WERI-Rb-1 (cell line): Measurements from ENCODE around the gene UXT.

Experiments used
- DNase-seq: peaks from one replicate; pipeline ENCODE4 v3.0.0-alpha.2; 2020
- H3K27ac ChIP-seq: fragments of 250-450 bp; sonication (Bioruptor Pico); 2 replicates; pipeline ENCODE4 v1.5.1; 2020; ENCODE audit warnings: mild to moderate bottlenecking, moderate library complexity
- H3K27me3 ChIP-seq: fragments of 250-450 bp; sonication (Bioruptor Pico); 2 replicates; pipeline ENCODE4 v1.5.1; 2021; ENCODE audit warnings: mild to moderate bottlenecking, low read depth, moderate library complexity; ENCODE audit not compliant: insufficient read depth, severe bottlenecking
- H3K36me3 ChIP-seq: fragments of 250-450 bp; sonication (Bioruptor Pico); 2 replicates; pipeline ENCODE4 v1.5.1; 2020; ENCODE audit warnings: mild to moderate bottlenecking, moderate library complexity
- H3K4me3 ChIP-seq: 2 replicates; pipeline ENCODE4 v1.5.1; 2011; ENCODE audit warnings: low read depth, mild to moderate bottlenecking, control low read depth, low read length
- H3K9me3 ChIP-seq: fragments of 250-450 bp; sonication (Bioruptor Pico); 2 replicates; pipeline ENCODE4 v1.5.1; 2021; ENCODE audit warnings: mild to moderate bottlenecking, moderate library complexity; ENCODE audit not compliant: severe bottlenecking
- TF ChIP-seq, protein P1 (sequence below): IDR thresholded peaks from 2 replicates; pipeline ENCODE4 v1.5.1; 2011; ENCODE audit warnings: low read depth, mild to moderate bottlenecking, control low read depth, inconsistent platforms, low read length

UXT gene

DNA sequence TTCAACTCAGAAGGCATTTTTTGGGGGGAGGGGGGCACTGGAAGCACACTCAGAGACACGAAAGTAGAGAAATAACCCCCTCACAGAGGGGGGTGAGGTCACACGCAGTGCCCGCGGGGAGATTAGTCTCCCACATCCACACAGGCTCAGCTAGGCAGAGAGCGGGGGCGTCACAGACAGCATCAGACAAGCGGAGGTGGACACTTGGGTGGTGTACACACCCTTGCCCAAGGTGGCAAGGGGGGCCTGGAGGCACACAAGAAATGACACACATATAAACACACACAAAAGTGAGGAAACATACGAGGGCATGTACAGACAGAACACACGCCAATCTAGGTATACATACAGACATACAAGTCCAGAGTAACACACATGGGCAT is 38.7 kb downstream of the UXT start:
- H3K27ac ChIP-seq: no peak overlapping the region
- DNase-seq: no peak
- H3K36me3 ChIP-seq: no peaks in the 10 kb centered on the region
- TF ChIP-seq, protein P1, sequence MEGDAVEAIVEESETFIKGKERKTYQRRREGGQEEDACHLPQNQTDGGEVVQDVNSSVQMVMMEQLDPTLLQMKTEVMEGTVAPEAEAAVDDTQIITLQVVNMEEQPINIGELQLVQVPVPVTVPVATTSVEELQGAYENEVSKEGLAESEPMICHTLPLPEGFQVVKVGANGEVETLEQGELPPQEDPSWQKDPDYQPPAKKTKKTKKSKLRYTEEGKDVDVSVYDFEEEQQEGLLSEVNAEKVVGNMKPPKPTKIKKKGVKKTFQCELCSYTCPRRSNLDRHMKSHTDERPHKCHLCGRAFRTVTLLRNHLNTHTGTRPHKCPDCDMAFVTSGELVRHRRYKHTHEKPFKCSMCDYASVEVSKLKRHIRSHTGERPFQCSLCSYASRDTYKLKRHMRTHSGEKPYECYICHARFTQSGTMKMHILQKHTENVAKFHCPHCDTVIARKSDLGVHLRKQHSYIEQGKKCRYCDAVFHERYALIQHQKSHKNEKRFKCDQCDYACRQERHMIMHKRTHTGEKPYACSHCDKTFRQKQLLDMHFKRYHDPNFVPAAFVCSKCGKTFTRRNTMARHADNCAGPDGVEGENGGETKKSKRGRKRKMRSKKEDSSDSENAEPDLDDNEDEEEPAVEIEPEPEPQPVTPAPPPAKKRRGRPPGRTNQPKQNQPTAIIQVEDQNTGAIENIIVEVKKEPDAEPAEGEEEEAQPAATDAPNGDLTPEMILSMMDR: no peak
- no peaks in the 10 kb centered on the region for H3K9me3 ChIP-seq
- no peak overlapping the region for H3K4me3 ChIP-seq
- H3K27me3 ChIP-seq: peaks cover 19% of the 10 kb centered on the region

DNA sequence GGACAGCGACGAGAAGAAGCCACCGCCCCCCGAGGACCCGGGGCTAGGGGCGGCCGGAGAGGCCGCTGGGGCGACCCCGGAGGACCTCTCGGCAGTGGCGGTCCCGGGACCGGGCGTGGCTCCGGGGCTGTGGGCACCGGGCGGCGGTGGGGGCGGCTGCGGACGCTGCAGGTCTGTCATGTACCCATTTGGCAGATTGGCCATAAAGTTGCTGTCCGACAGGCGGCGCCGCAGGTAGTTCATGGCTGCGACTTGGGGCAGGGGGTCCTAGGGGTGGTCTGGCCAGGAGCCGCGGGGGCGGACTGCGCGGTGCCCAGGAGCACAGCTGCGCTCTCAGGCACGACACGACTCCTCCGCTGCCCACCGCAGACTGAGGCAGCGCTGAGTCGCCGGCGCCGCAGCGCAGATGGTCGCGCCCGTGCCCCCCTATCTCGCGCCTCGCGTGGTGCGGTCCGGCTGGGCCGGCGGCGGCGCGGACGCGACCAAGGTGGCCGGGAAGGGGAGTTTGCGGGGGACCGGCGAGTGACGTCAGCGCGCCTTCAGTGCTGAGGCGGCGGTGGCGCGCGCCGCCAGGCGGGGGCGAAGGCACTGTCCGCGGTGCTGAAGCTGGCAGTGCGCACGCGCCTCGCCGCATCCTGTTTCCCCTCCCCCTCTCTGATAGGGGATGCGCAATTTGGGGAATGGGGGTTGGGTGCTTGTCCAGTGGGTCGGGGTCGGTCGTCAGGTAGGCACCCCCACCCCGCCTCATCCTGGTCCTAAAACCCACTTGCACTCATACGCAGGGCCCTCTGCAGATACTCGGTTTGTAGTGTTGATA is 39.3 kb downstream of the UXT start, which contains the start of gene SYN1:
Gene SYN1 (minus strand): TSS at position 372 of the 817 bp plus-strand sequence. CDS start 129 bp downstream, at position 243.
- Histone ChIP-seq H3K4me3 (peak within 1 kb of the TSS; percentile 26), H3K36me3 (no peaks in the 10 kb centered on the region), H3K9me3 (no peaks in the 10 kb centered on the region), H3K27ac (no peak within 1 kb of the TSS), H3K27me3 (peaks cover 13% of the 10 kb centered on the region)
- peak; percentile 78 for DNase-seq
- TF ChIP-seq, protein P1: peak; percentile 50

DNA sequence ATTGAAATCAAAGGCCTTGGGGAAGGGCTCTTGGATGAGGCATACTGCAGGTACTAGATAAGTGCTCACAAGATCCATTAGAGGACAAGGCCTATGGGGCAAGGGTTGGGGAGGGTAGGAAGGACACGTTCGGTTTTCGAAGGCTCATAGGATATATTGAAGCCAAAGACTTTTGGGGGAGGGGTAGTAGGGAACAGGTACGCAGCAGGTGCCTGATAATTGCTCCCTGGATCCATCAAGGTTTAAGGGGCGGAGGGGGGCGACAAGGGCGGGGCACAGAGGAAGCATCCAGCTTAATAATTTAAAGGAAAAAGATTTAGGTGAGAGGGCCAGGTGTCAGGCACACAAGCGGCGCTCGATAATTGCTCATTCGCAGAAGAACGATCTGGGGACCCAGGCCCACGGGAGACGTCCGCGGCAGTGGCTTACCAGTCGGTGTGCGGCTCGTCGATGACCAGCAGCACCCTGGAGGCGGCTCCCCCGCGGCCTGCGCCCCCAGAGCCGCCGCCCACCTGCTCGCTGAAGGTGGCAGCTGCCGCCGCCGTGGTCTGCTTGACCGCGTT is 40.0 kb downstream of the UXT start:
- no peaks in the 10 kb centered on the region for H3K36me3 ChIP-seq
- peaks cover 10% of the 10 kb centered on the region for H3K27me3 ChIP-seq
- peak overlapping the region; percentile 26 for H3K4me3 ChIP-seq
- TF ChIP-seq, protein P1: no peak
- DNase-seq: no peak
- no peaks in the 10 kb centered on the region for H3K9me3 ChIP-seq
- H3K27ac ChIP-seq: no peak overlapping the region

DNA sequence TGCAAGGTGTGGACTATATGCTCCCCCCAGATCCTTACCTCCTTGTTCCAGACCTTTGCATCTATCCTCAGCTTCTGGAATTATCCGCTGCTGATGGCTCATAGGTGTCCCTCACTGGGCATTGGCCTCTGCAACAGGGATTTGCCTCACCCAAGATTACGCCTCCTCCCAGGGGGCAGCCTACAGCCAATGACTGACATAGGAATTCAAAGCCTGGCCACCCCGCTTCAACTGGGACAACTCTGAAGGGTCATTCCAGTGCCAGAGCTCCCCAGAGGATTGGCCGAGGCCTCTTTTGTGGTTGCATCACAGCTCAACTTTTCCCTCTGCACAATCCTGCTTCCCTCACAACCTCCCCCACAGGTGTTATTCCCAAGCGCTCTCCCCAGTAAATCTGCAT is 44.4 kb downstream of the UXT start:
- TF ChIP-seq, protein P1: no peak
- H3K4me3 ChIP-seq: no peak overlapping the region
- peaks cover 3% of the 10 kb centered on the region for H3K27me3 ChIP-seq
- no peaks in the 10 kb centered on the region for H3K9me3 ChIP-seq
- no peak overlapping the region for H3K27ac ChIP-seq
- H3K36me3 ChIP-seq: no peaks in the 10 kb centered on the region
- no peak for DNase-seq

DNA sequence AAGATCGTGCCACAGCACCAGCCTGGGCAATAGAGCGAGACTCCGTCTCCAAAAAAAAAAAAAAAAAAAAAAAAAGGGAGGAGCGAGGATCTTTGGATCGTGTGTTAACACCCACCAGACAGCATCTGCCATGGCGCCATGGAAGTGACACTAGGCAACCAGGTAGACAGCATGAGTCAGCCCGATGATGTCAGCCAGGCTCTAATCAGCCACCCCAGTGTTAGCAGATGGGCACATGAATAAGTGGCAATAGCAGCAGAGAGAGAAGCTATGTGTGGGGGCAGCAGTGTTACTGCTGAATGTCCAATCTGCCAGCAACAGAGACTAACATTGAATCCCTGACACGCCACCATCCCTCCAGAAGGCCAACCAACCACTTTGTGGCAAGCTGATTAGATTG is 45.9 kb downstream of the UXT start:
- Histone ChIP-seq H3K36me3 (no peaks in the 10 kb centered on the region), H3K4me3 (no peak overlapping the region), H3K27me3 (no peaks in the 10 kb centered on the region), H3K9me3 (no peaks in the 10 kb centered on the region), H3K27ac (no peak overlapping the region)
- no peak for DNase-seq
- TF ChIP-seq, protein P1: no peak
